ENCODE results near the gene GTPBP3.

DNA sequence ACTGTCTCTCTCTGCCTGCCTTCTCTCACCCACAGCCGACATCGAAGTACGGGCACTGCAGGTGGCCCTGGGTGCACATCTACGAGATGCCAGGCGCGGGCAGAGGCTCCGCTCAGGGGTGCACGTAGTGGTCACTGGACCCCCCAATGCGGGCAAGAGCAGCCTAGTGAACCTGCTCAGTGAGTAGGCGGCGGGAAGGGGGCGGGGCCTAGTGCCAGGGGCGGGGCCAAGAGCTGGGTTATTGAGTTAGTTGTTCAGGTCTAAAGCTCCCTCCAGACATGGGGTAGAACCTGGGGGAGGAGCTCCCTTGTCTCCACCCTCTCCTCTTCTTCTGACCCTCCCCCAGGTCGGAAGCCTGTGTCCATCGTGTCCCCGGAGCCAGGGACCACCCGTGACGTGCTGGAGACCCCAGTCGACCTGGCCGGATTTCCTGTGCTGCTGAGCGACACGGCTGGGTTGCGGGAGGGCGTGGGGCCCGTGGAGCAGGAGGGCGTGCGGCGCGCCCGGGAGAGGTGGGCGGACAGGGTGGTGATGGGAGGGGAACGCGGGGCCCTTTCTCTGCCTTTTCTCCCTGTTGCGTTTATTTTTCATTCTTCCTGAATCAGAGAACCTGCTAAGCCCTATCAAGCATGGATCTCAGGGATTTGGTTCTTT lies 1.9 kb downstream of the GTPBP3 start:
- TF ChIP-seq, protein P1, sequence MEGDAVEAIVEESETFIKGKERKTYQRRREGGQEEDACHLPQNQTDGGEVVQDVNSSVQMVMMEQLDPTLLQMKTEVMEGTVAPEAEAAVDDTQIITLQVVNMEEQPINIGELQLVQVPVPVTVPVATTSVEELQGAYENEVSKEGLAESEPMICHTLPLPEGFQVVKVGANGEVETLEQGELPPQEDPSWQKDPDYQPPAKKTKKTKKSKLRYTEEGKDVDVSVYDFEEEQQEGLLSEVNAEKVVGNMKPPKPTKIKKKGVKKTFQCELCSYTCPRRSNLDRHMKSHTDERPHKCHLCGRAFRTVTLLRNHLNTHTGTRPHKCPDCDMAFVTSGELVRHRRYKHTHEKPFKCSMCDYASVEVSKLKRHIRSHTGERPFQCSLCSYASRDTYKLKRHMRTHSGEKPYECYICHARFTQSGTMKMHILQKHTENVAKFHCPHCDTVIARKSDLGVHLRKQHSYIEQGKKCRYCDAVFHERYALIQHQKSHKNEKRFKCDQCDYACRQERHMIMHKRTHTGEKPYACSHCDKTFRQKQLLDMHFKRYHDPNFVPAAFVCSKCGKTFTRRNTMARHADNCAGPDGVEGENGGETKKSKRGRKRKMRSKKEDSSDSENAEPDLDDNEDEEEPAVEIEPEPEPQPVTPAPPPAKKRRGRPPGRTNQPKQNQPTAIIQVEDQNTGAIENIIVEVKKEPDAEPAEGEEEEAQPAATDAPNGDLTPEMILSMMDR (conservative IDR thresholded peaks at IDR 0.05 in 1 of 2, IDR thresholded peaks at IDR 0.05 in 1 of 2; ENCODE audit: extremely low read depth in 1 of 2, insufficient read depth in 1 of 2, low read depth in 1 of 2, low read length in 2 of 2), result no peak
- no peak for TF ChIP-seq EZH2 (IDR thresholded peaks at IDR 0.05; ENCODE audit: borderline replicate concordance, low read length)

All from mammary epithelial cell (primary cell).